Gastroesophageal sphincter (tissue), 4 donors: ENCODE measurements around the gene ERBIN. TPM values are rescaled to one million over a fixed set of nuclear protein-coding genes. Genes with fewer than 3 reads are reported as not detected.
"Not testable (repeated sequence)": the region's sequence is repeated elsewhere in the genome, so short reads cannot be mapped to it uniquely, and the experiment has no call there.

Source experiments
- ATAC-seq: fragments of 150-250 bp; one replicate; pipeline ENCODE4 v1.9.1; 2016; ENCODE audit warnings: mild to moderate bottlenecking, moderate library complexity
- H3K27ac ChIP-seq, 4 donors: fragments of 200-600 bp; sonication (generic) in 3 of 4; 1 replicate in 3 of 4; 2 replicates in 1 of 4; pipeline ENCODE4 v1.5.1; 2016 to 2019
- H3K27me3 ChIP-seq: fragments of 200-600 bp; sonication (generic); one replicate; pipeline ENCODE4 v1.5.1; 2019
- H3K36me3 ChIP-seq, 2 donors: fragments of 200-600 bp; sonication (generic); one replicate each; pipeline ENCODE4 v1.5.1; 2019; ENCODE audit warnings: control low read depth in 1 of 2
- H3K4me1 ChIP-seq, 3 donors: fragments of 200-600 bp; sonication (generic); 1 replicate in 2 of 3; 2 replicates in 1 of 3; pipeline ENCODE4 v1.5.1; 2016 to 2019; ENCODE audit warnings: control low read depth in 2 of 3
- H3K4me3 ChIP-seq, 2 donors: fragments of 200-600 bp; sonication (generic); one replicate each; pipeline ENCODE4 v1.5.1; 2019; ENCODE audit warnings: mild to moderate bottlenecking in 1 of 2, moderate library complexity in 1 of 2
- H3K9me3 ChIP-seq, 3 donors: fragments of 200-600 bp; sonication (generic); one replicate each; pipeline ENCODE4 v1.5.1; 2017 to 2019; ENCODE audit warnings: control low read depth in 2 of 3
- EP300 ChIP-seq: sonication (generic); formaldehyde crosslinking; IDR thresholded peaks from one replicate; pipeline ENCODE4 v1.6.1; 2017; ENCODE audit warnings: antibody characterized with exemption, mild to moderate bottlenecking
- POLR2A ChIP-seq, 2 donors: fragments of 450-650 bp; IDR thresholded peaks; one replicate each; pipeline ENCODE4 v1.6.1; 2017; ENCODE audit warnings: antibody characterized with exemption in 2 of 2, mild to moderate bottlenecking in 2 of 2, moderate library complexity in 1 of 2
- POLR2AphosphoS5 ChIP-seq: sonication (generic); formaldehyde crosslinking; IDR thresholded peaks from one replicate; pipeline ENCODE4 v1.6.1; 2017; ENCODE audit warnings: antibody characterized with exemption
- WGBS, 2 donors: methylation state at CpG; one replicate each; pipeline ENCODE4 v1.1.5; 2018; ENCODE audit warnings: low coverage in 1 of 2; 5-methylcytosine and 5-hydroxymethylcytosine counted together
- total RNA-seq, 4 donors: library from RNA; depleted of rRNA; stranded (reverse); fragments of >200 nt; gene quantifications; one replicate each; pipeline ENCODE4 v1.1.0, GENCODE V29; 2016
- TF ChIP-seq, protein P1 (sequence below), 4 experiments: fragments of 200-600 bp in 2 of 4; fragments of 450-650 bp in 2 of 4; sonication (generic) in 1 of 4; IDR thresholded peaks; one replicate each; pipeline ENCODE4 v1.5.1; 2017 to 2019; ENCODE audit warnings: antibody characterized with exemption in 4 of 4, mild to moderate bottlenecking in 2 of 4, moderate library complexity in 2 of 4

The ERBIN gene
- total RNA-seq, 4 donors from 2014 or later, result 54.4 to 71.6 (median 62.7) TPM

GRCh38 chr5:65969539-65970393, 43.4 kb downstream of the ERBIN start:
- TF ChIP-seq, protein P1, sequence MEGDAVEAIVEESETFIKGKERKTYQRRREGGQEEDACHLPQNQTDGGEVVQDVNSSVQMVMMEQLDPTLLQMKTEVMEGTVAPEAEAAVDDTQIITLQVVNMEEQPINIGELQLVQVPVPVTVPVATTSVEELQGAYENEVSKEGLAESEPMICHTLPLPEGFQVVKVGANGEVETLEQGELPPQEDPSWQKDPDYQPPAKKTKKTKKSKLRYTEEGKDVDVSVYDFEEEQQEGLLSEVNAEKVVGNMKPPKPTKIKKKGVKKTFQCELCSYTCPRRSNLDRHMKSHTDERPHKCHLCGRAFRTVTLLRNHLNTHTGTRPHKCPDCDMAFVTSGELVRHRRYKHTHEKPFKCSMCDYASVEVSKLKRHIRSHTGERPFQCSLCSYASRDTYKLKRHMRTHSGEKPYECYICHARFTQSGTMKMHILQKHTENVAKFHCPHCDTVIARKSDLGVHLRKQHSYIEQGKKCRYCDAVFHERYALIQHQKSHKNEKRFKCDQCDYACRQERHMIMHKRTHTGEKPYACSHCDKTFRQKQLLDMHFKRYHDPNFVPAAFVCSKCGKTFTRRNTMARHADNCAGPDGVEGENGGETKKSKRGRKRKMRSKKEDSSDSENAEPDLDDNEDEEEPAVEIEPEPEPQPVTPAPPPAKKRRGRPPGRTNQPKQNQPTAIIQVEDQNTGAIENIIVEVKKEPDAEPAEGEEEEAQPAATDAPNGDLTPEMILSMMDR (IDR thresholded peaks at IDR 0.05), result no peak
- no peak for TF ChIP-seq POLR2A (IDR thresholded peaks at IDR 0.05)
- no peak for TF ChIP-seq EP300
- no peak for TF ChIP-seq POLR2AphosphoS5
- Histone ChIP-seq H3K27me3 (no peaks in the 10 kb centered on the region), H3K36me3 (no peaks in the 10 kb centered on the region), H3K4me3 (no peak overlapping the region), H3K4me1 (peaks cover 4 to 63% (median 14%) of the 10 kb centered on the region in 3 donors), H3K9me3 (no peaks in the 10 kb centered on the region), H3K27ac (no peak overlapping the region)
- ATAC-seq, result no peak
- WGBS, 2 donors, result 19 to 44% methylated on average over 2 of the region's 2 CpGs

GRCh38 chr5:65970481-65971367, 44.3 kb downstream of the ERBIN start:
- Histone ChIP-seq H3K27ac (no peak overlapping the region), H3K27me3 (no peaks in the 10 kb centered on the region), H3K9me3 (no peaks in the 10 kb centered on the region), H3K36me3 (no peaks in the 10 kb centered on the region), H3K4me3 (no peak overlapping the region), H3K4me1 (peaks cover 4 to 55% (median 14%) of the 10 kb centered on the region in 3 donors)
- WGBS, 2 donors, result 57 to 60% methylated on average over 4 to 7 of the region's 7 CpGs
- TF ChIP-seq, protein P1 (IDR thresholded peaks at IDR 0.05), result no peak
- TF ChIP-seq POLR2AphosphoS5 (no peak), POLR2A (IDR thresholded peaks at IDR 0.05) (no peak), EP300 (no peak)
- ATAC-seq, result no peak

DNA sequence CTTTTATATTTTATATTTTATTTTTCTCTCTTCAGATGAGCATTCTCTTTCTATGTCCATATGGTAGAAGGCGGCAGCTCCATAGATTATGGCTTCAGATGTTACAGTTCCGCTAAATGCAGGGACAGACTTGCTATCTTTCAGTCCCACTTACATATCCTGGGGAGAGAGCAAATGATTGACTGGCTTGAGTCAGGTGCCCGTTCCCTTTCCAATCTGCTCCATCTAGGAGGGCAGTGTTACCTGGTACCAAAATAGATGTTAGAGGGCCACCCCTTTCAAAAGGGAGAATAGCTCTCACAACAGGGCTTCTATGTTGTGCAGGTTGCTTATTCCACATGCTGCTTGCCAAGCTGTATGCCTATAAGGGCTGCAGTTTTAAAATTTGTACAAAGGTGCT, 45.3 kb downstream of the ERBIN start:
- TF ChIP-seq, protein P1 (IDR thresholded peaks at IDR 0.05), result no peak
- TF ChIP-seq POLR2AphosphoS5 (no peak), POLR2A (IDR thresholded peaks at IDR 0.05) (no peak), EP300 (no peak)
- Histone ChIP-seq H3K27me3 (no peaks in the 10 kb centered on the region), H3K9me3 (no peaks in the 10 kb centered on the region), H3K4me1 (peaks cover 4 to 45% (median 14%) of the 10 kb centered on the region in 3 donors), H3K27ac (no peak overlapping the region), H3K36me3 (no peaks in the 10 kb centered on the region), H3K4me3 (no peak overlapping the region)
- ATAC-seq, result no peak
- WGBS, 2 donors, result 95 to 100% methylated on average over 2 of the region's 3 CpGs

GRCh38 chr5:65972896-65973295, 46.5 kb downstream of the ERBIN start:
- 85 to 100% methylated on average over 3 of the region's 3 CpGs for WGBS, 2 donors
- H3K27me3 ChIP-seq, H3K27ac ChIP-seq, H3K9me3 ChIP-seq, H3K36me3 ChIP-seq, H3K4me3 ChIP-seq, ATAC-seq: not testable (repeated sequence)
- H3K4me1 ChIP-seq, result peaks cover 0 to 34% (median 11%) of the 10 kb centered on the region in 3 donors

- H3K27ac ChIP-seq, result no peak overlapping the region
- TF ChIP-seq, protein P1 (IDR thresholded peaks at IDR 0.05), result no peak
- TF ChIP-seq EP300 (no peak), POLR2A (IDR thresholded peaks at IDR 0.05) (no peak)
- no peaks in the 10 kb centered on the region for H3K27me3 ChIP-seq
- peaks cover 0 to 4% (median 0%) of the 10 kb centered on the region in 3 donors for H3K4me1 ChIP-seq
- no peaks in the 10 kb centered on the region for H3K9me3 ChIP-seq
- H3K4me3 ChIP-seq, result no peak overlapping the region
- 67 to 79% methylated on average over 3 of the region's 3 CpGs for WGBS, 2 donors
- no peaks in the 10 kb centered on the region for H3K36me3 ChIP-seq
- no peak for ATAC-seq
Measured at GRCh38 chr5:65978251-65978650, 51.9 kb downstream of the ERBIN start.
